Glomerular endothelial cell (primary cell): ENCODE results near the gene GP1BA. TPM values are rescaled to one million over a fixed set of nuclear protein-coding genes. Genes with fewer than 3 reads are reported as not detected.

Source experiments
- DNase-seq: peaks from one replicate; pipeline ENCODE4 v3.0.0-alpha.2; 2011; ENCODE audit warnings: low read depth, low spot score; ENCODE audit errors: extremely low read depth
- total RNA-seq: library from RNA; depleted of rRNA; stranded (reverse); fragments of >200 nt; gene quantifications from 2 replicates; pipeline ENCODE4 v1.2.3, GENCODE V29; 2015

GP1BA gene
- total RNA-seq, 1 donor from 2014 or later = not detected

- DNase-seq = no peak
These were observed 17.4 kb downstream of the GP1BA start for GRCh38 chr17:4949321-4950074.

- no peak for DNase-seq
These were observed 18.1 kb downstream of the GP1BA start for GRCh38 chr17:4950075-4950745.

- no peak for DNase-seq
These were observed 18.7 kb downstream of the GP1BA start, which contains the start of gene ENO3 for GRCh38 chr17:4950746-4951204. Gene ENO3 (plus strand): TSS chr17:4951119. CDS start chr17:4951830, 711 bp downstream.

GRCh38 chr17:4951486-4951885 lies 19.4 kb downstream of the GP1BA start:
- no peak for DNase-seq

GRCh38 chr17:4953451-4953961 lies 21.4 kb downstream of the GP1BA start:
- DNase-seq = no peak

GRCh38 chr17:4955091-4955490 lies 23.0 kb downstream of the GP1BA start:
- no peak for DNase-seq

GRCh38 chr17:4956493-4957061 lies 24.5 kb downstream of the GP1BA start:
- no peak for DNase-seq

GRCh38 chr17:4958102-4958501 lies 26.0 kb downstream of the GP1BA start:
- DNase-seq = no peak

GRCh38 chr17:4959261-4959965 lies 27.3 kb downstream of the GP1BA start:
- no peak for DNase-seq

GRCh38 chr17:4960279-4960922 lies 28.3 kb downstream of the GP1BA start:
- no peak for DNase-seq

GRCh38 chr17:4965311-4965986 lies 33.4 kb downstream of the GP1BA start:
- no peak for DNase-seq

- peak; percentile 97 for DNase-seq
These were observed 34.9 kb downstream of the GP1BA start for GRCh38 chr17:4966844-4967538.

GRCh38 chr17:4967539-4968485 lies 35.7 kb downstream of the GP1BA start, which contains the start of gene SPAG7:
Gene SPAG7 (minus strand): TSS chr17:4967817. CDS start chr17:4967804, 13 bp downstream.
- DNase-seq = peak; percentile 86

- no peak for DNase-seq
These were observed 36.5 kb downstream of the GP1BA start for GRCh38 chr17:4968486-4969046.

- no peak for DNase-seq
These were observed 37.0 kb downstream of the GP1BA start for GRCh38 chr17:4969047-4969550.

- no peak for DNase-seq
These were observed 37.6 kb downstream of the GP1BA start for GRCh38 chr17:4969551-4970173.

GRCh38 chr17:4970273-4970672 lies 38.2 kb downstream of the GP1BA start:
- DNase-seq = no peak
